GM12891 (cell line): ENCODE measurements around the gene PPP1R9B.
A peak's percentile ranks its signal among the peaks of the same experiment; 100 is the strongest.

ENCODE experiments used
- PAX5 ChIP-seq: IDR thresholded peaks from 2 replicates; pipeline ENCODE4 v1.6.1; 2011; ENCODE audit warnings: low read length, moderate library complexity, mild to moderate bottlenecking; ENCODE audit not compliant: insufficient read depth, severe bottlenecking
- POLR2A ChIP-seq: IDR thresholded peaks from 2 replicates; pipeline ENCODE4 v1.6.1; 2011; ENCODE audit warnings: low read depth, low read length, control low read depth
- POLR2AphosphoS5 ChIP-seq: IDR thresholded peaks from 2 replicates; pipeline ENCODE4 v1.6.1; 2011; ENCODE audit warnings: low read depth, low read length, control low read depth
- SPI1 ChIP-seq: IDR thresholded peaks from 2 replicates; pipeline ENCODE4 v1.6.1; 2011; ENCODE audit warnings: low read depth, low read length, control low read depth
- TAF1 ChIP-seq: IDR thresholded peaks from 2 replicates; pipeline ENCODE4 v1.6.1; 2011; ENCODE audit warnings: low read depth, low read length, control low read depth

DNA sequence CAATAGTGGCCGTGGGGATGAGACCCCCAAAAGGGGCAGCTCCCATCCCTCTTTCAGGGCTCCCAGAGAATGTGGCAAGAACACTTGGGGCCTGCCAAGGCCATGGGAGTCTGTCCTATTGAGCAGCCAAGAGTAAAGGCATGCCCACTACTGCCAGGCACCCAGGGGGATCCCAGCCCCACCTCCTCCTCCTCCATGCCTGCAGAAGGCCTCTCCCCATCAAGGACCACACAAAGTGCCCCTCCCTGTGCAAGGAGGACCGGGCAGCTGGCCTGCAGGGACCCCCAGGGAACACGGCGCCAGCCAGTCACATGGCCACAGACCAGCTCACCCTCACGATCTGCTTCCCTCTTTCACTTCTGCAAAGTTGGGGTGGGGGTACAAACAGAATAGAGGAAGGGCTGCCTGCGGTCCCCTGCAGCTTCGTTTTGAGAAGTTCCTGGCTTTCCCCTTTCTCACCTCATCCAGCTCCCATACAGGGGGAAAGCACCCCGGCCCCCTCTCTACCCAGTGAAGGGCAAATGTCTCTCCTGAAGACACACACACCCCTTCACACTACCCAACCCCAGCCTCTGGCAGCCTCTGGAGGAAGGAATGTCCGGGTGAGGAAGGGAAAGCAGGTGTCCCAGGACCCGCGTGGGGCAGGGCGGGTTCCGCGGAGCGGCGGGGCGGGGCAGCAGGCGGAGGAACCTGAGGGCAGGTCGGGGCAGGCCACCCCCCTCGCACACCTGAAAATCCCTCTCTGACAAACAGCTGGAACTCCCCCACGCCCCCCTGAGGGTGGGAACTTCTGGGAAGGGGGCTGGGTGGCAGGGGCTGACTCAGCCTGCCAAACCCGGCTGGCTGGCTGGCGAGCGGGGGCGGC, 2.0 kb downstream of the PPP1R9B start:
- TF ChIP-seq POLR2AphosphoS5 (0 out of 2 replicates have a peak, but pooled peaks have one; percentile 30), POLR2A (no peak; the same call in 1 of the 2 replicates), TAF1 (peak; percentile 40; the same call in 1 of the 2 replicates), PAX5 (peak; percentile 2), SPI1 (peak; percentile 99)
